ENCODE data around the gene SWT1. TPM values are rescaled to one million over a fixed set of nuclear protein-coding genes. Genes with fewer than 3 reads are reported as not detected.
"Not testable (repeated sequence)": the region's sequence is repeated elsewhere in the genome, so short reads cannot be mapped to it uniquely, and the experiment has no call there.

SWT1 gene
- total RNA-seq, 1 donor from 2014 or later: 2.4 TPM

DNA sequence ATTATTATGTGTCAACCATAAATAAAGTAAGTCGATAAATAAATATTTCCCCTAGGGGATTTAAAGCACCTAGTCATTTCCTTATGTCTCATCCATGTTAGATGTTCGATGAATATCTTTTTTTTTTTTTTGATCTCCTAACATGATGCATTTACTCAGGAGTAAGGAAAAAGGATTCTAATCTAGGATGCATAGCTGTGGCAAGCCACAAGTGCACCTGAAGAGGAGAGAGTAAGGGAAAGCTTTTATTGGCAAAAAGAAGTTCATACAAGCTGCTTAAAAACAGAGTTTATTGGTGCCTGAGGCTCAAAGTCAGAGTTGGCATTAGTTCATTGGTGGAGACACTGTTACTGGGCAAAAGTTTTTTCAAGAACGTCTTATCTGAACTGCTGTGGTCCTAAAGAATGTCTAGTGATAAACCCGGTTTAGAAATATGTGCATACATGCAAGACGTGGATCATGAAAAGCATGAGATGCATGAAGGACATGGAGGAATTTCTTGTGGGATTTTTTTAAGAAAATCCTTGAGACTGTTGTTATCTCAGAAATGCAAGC lies 51.7 kb downstream of the SWT1 start:
- no peak for DNase-seq (ENCODE audit: low read depth)
- no peak overlapping the region for H3K4me3 ChIP-seq (ENCODE audit: low read depth, low read length)
- no peak for TF ChIP-seq CTCF (conservative IDR thresholded peaks at IDR 0.05; ENCODE audit: low read depth, low read length)

DNA sequence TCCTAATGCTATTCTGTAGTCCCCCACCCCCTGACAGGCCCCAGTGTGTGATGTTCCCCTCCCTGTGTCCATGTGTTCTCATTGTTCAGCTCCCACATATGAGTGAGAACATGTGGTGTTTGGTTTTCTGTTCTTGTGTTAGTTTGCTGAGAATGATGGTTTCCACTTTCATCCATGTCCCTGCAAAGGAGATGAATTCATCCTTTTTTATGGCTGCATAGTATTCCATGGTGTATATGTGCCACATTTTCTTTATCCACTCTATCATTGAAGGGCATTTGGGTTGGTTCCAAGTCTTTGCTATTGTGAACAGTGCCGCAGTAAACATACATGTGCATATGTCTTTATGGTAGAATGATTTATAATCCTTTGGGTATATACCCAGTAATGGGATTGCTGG lies 52.4 kb downstream of the SWT1 start:
- not testable (repeated sequence) for DNase-seq (ENCODE audit: low read depth); H3K4me3 ChIP-seq (ENCODE audit: low read depth, low read length)

- TF ChIP-seq CTCF (conservative IDR thresholded peaks at IDR 0.05; ENCODE audit: low read depth, low read length): no peak
- DNase-seq (ENCODE audit: low read depth): no peak
- H3K4me3 ChIP-seq (ENCODE audit: low read depth, low read length): no peak overlapping the region
Observed at GRCh38 chr1:185213091-185213490, 56.1 kb downstream of the SWT1 start.

DNA sequence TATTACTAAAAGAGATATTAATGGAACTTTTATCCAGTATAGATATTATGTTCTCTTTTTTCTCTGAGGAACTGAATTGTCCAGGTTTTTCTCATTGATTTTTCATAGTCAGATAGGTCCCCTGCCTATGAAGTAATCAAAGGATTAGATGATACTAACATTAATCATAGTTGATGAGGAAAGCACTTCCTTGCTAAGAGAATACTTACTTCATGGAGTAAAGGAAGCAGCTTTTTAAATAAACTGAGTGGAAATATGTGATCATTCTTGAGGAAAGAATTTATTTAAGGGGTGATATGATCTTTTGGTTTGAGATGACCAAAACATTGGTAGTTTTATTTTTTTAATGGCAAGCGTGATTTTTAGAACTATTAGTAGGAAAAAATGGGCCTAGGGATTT lies 58.9 kb downstream of the SWT1 start:
- no peak overlapping the region for H3K4me3 ChIP-seq (ENCODE audit: low read depth, low read length)
- DNase-seq (ENCODE audit: low read depth): no peak
- no peak for TF ChIP-seq CTCF (conservative IDR thresholded peaks at IDR 0.05; ENCODE audit: low read depth, low read length)

DNA sequence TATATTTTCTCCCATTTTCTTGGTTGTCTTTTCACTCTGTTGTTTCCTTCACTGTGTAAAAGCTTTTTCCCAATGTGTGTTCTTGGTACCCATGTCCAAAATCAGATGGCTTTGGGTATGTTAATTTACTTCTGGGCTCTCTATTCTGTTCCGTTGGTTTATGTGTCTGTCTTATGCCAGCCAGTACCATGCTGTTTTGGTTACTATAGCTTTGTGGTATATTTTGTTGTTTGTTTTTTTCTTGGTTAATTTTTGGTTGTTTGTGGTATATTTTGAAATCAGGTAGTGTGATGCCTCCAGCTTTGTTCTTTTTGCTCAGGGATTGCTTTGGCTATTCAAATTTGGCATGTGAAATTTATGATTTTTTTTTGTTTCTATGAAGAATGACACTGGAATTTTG lies 67.2 kb downstream of the SWT1 start:
- no peak overlapping the region for H3K4me3 ChIP-seq (ENCODE audit: low read depth, low read length)
- TF ChIP-seq CTCF (conservative IDR thresholded peaks at IDR 0.05; ENCODE audit: low read depth, low read length): no peak
- DNase-seq (ENCODE audit: low read depth): no peak

DNA sequence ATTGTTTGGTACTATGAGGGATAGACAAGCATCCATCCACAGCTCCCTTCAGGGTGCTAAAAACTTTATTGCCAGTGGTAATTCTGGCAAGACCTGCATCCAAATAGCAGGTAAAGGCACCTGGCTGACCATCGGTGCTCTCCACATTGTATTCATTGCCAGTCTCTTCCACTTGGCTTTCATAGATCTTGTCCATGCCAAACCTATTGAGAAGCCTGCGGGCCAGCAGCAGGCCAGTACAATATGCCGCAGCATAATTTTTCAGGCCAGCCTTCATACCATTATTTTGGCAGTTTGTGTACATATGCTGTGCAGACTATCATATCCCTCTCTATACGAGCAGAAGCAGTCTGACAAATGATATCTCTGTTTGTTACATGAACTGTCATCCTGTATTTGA lies 70.2 kb downstream of the SWT1 start:
- no peak for TF ChIP-seq CTCF (conservative IDR thresholded peaks at IDR 0.05; ENCODE audit: low read depth, low read length)
- no peak overlapping the region for H3K4me3 ChIP-seq (ENCODE audit: low read depth, low read length)
- DNase-seq (ENCODE audit: low read depth): no peak

DNA sequence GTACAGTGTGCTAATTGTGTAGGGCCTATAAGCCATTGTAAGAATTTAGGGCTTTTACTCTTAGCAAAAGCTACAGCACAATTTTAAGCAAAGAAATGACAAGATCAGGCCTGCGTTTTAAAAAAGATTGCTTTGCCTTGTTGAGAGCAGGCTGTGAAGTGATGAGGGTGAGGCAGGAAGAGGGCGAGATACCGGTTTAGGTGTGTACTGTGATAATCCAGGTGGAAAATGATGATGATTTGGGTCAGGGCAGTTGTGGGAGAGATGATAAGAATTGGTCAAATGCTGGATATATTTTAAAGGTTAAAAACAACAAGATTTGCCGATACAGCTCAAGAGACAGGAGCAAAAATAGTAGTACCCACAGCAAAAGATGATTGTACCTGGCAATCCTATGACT lies 72.0 kb downstream of the SWT1 start:
- DNase-seq (ENCODE audit: low read depth): no peak
- H3K4me3 ChIP-seq (ENCODE audit: low read depth, low read length): no peak overlapping the region
- TF ChIP-seq CTCF (conservative IDR thresholded peaks at IDR 0.05; ENCODE audit: low read depth, low read length): no peak

All from epithelial cell of proximal tubule (primary cell).